ENCODE results near the gene CCDC88B. TPM values are rescaled to one million over a fixed set of nuclear protein-coding genes. Genes with fewer than 3 reads are reported as not detected.

The CCDC88B gene
- total RNA-seq, 1 experiment from 2014 or later, result 11.2 TPM

- Histone ChIP-seq H3K4me2 (ENCODE audit: insufficient read depth, insufficient read length, low read length) (no peak overlapping the region), H2BK20ac (ENCODE audit: low read depth, low read length, poor library complexity, severe bottlenecking) (no peak overlapping the region), H3K4me1 (ENCODE audit: insufficient read depth, low read length) (no peaks in the 10 kb centered on the region; the same call in 1 of the 2 replicates), H2BK12ac (ENCODE audit: insufficient read length, low read depth, low read length) (no peak overlapping the region), H4K91ac (ENCODE audit: insufficient read length, low read depth, low read length) (no peak overlapping the region), H4K20me1 (ENCODE audit: control insufficient read depth, insufficient read depth, insufficient read length) (no peaks in the 10 kb centered on the region), H3K27ac (ENCODE audit: insufficient read length, low read depth, low read length) (no peak overlapping the region), H3K9me3 (ENCODE audit: control insufficient read depth, low read depth, low read length) (no peaks in the 10 kb centered on the region), H3K23me2 (ENCODE audit: insufficient read length, low read depth, low read length, poor library complexity, severe bottlenecking) (no peaks in the 10 kb centered on the region), H3K23ac (ENCODE audit: insufficient read length, low read depth, low read length) (no peak overlapping the region), H3T11ph (ENCODE audit: low read length) (no peak overlapping the region), H2AFZ (ENCODE audit: low read length) (no peak overlapping the region), H3K14ac (ENCODE audit: insufficient read depth, low read length) (no peak overlapping the region), H2BK15ac (ENCODE audit: low read depth, low read length) (no peak overlapping the region), H4K5ac (ENCODE audit: insufficient read length, low read depth, low read length) (no peak overlapping the region), H4K8ac (replicated peaks; ENCODE audit: insufficient read length, low read depth, low read length) (no peak overlapping the region), H3K79me1 (ENCODE audit: insufficient read depth, low read depth, low read length, poor library complexity, severe bottlenecking) (no peaks in the 10 kb centered on the region), H3K79me2 (ENCODE audit: insufficient read depth, low read length) (no peaks in the 10 kb centered on the region), H3K9ac (ENCODE audit: extremely low read depth, insufficient read length, low read length) (no peak overlapping the region), H2BK5ac (ENCODE audit: insufficient read length, low read length) (no peak overlapping the region), H2AK5ac (ENCODE audit: insufficient read length, low read length) (no peak overlapping the region), H3K18ac (ENCODE audit: insufficient read length, low read depth, low read length) (no peak overlapping the region), H3K56ac (ENCODE audit: insufficient read length, low read depth, low read length) (no peak overlapping the region), H3K4ac (ENCODE audit: low read depth, low read length) (no peak overlapping the region), H3K27me3 (ENCODE audit: insufficient read depth, low read length) (no peaks in the 10 kb centered on the region), H2BK120ac (ENCODE audit: low read depth, low read length, poor library complexity, severe bottlenecking) (no peak overlapping the region)
- H3K4me3 Mint-ChIP-seq, result no peak overlapping the region; a peak in 1 of 5 replicates
- no CpG with 5 or more reads among the region's 82 CpGs for WGBS (ENCODE audit: extremely low coverage, insufficient read length, low lambda C conversion rate)
- peaks cover 16 to 42% (median 31%) of the 10 kb centered on the region in 3 experiments for H3K36me3 Mint-ChIP-seq (ENCODE audit: insufficient read depth in 1 of 3, low read depth in 3 of 3)
- TF ChIP-seq CTCF (conservative IDR thresholded peaks at IDR 0.05), result peak; percentile 53
- H3K9me3 Mint-ChIP-seq, result no peaks in the 10 kb centered on the region; a peak in 1 of 5 replicates
- H3K27me3 Mint-ChIP-seq (ENCODE audit: low read depth), result no peaks in the 10 kb centered on the region
- H3K27ac Mint-ChIP-seq, result no peak overlapping the region; a peak in 1 of 7 replicates
- no peak for DNase-seq
- H3K4me1 Mint-ChIP-seq, result peaks cover 9 to 18% of the 10 kb centered on the region in 2 experiments
Measured at GRCh38 chr11:64369440-64370421, 29.7 kb downstream of the CCDC88B start.

All from H9 (cell line).